Astrocyte (in vitro differentiated cells and primary cell): ENCODE data around the gene UGGT2.

ENCODE experiments used
- CTCF ChIP-seq: IDR thresholded peaks from 2 replicates; pipeline ENCODE4 v1.5.1; 2011; ENCODE audit warnings: low read depth, mild to moderate bottlenecking, inconsistent platforms, low read length, moderate library complexity; ENCODE audit not compliant: insufficient read depth
- EZH2 ChIP-seq: IDR thresholded peaks from 2 replicates; pipeline ENCODE4 v1.6.1; 2012; ENCODE audit warnings: mild to moderate bottlenecking, low read length, inconsistent platforms; ENCODE audit not compliant: insufficient read depth

- no peak for TF ChIP-seq CTCF
- TF ChIP-seq EZH2 = no peak
Measured at GRCh38 chr13:95865080-95865615, 188.1 kb downstream of the UGGT2 start.
